Stimulated activated CD4-positive, alpha-beta T cell treated with anti-CD3 and anti-CD28 coated beads, Interleukin-12 subunit alpha, Interleukin-12 subunit beta, amount 100 ng/mL, for 48 hours (primary cell): Measurements from ENCODE around the gene MAPRE2.
"Not testable (repeated sequence)": the region's sequence is repeated elsewhere in the genome, so short reads cannot be mapped to it uniquely, and the experiment has no call there.

Experiments
- DNase-seq, 3 donors: peaks; one replicate each; pipeline ENCODE4 v3.0.0-alpha.2; 2020; ENCODE audit warnings: low read depth in 2 of 3, low spot score in 1 of 3

MAPRE2 gene

DNA sequence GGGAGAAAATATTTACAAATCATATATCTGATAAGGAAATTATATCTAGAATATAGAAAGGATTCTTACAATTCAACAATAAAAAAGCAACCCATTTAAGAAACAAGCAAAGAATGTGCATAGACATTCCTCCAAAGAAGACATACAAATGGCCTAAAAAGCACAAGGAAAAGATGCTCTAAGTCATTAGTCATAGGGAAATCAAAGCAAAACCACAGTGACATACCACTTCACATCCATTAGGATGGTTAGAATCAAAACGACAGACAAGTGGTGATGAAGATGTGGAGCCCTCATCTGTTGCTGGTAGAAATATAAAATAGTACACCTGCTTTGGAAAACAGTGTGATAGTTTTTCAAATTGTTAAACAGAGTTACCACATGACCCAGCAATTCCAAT, 48.2 kb downstream of the MAPRE2 start:
- no peak for DNase-seq

DNA sequence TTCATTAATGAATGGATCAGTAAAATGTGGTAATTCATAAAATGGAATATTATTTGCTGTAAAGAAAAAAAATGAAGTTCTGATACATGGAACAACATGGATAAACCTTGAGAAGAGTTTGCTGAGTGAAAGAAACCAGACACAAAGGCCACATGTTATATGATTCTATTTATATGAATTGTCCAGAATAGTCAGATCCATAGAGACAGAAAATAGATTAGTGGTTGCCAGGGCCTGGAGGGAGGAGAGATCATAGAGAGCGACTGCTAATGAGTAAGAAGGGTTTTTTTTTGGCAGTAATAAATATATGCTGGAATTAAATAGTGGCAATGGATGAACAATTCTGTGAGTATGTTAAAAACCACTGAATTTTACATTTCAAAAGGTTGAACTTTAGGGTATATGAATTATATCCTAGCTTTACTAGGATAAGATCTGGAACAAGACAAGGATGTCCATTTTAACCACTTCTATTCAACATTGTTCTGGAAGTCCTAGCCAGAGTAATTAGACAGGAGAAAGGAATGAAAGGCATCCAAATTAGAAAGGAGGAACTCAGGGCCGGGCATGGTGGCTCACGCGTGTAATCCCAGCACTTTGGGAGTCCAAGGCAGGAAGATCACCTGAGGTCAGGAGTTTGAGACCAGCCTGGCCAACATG, 48.8 kb downstream of the MAPRE2 start:
- no peak for DNase-seq

DNA sequence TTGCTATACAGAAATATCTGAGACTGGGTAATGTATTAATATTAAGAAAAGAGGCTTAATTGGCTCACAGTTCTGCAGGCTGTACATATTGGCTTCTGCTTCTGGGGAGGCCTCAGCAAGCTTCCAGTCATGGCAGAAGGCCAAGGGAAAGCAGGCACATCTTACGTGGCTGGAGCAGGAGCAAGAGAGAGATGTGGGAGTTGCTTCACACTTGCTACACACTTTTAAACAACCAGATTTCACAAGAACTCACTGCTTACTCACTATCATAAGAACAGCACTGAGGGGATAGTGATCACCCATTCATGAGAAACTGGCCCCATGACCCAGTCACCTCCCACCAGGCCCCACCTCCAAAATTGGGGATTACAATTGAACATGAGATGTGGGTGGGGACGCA, 50.6 kb downstream of the MAPRE2 start:
- DNase-seq, result no peak

DNA sequence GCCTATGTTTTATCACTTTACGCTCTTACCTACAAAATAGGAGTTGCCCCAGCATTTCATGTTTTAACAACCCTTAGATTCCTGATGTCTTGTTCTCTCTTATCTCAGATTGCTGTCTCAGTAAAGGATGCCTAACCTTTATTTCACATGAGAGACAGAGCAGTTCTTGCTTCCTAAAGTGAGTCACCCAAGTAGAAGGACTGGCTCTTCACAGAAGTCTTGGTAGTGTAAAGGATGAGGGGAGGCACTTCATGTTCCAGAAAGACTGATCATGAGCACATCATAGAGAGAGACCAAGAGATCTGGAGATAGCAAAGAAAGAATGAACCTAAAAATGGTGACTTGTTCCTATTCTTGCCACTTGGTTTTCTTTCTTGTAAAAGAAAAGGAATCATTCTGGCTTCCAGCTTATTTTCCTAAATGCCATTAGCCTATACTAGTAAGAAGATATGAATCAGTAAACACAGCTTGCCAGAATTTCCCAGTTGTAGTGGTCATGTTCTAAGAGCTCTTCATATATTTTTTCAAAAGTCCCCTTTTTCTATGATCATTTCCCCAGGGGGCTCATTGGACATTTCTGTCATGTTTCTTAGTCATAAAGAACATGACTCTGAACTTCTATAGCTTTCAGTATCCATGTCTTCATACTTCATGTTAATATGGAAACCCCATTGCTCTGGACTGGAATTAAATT, 54.9 kb downstream of the MAPRE2 start:
- DNase-seq, result no peak

DNA sequence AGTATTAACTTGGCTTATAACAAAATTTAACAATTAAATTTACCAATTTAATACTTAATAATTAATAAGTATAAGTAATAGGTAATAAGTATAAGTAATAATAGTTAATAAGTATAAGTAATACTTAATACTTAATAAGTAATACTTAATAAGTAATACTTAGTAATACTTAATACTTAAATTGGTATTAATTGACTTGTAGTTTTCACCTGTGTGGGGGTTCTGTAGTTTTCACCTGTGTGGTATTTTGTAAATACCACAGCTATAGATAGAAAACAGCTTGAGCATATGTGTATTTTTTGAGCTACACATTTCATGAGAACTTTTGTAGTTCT, 55.4 kb downstream of the MAPRE2 start:
- DNase-seq, result no peak

DNA sequence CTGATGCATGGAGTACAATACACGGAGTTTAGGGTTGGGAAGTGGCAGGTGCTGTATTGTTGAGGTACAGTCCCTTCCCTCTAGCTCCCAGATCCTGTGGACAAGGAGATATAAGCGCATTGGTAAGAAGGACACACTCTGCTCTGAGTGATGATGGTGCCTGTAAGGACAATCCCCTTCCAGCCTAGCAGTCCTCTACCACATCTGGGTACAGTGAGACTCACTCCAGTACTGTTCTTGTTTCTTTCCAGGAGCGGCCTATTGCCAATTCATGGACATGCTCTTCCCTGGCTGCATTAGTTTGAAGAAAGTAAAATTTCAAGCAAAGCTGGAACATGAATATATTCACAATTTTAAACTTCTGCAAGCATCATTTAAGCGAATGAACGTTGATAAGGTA, 56.0 kb downstream of the MAPRE2 start:
- no peak for DNase-seq

DNA sequence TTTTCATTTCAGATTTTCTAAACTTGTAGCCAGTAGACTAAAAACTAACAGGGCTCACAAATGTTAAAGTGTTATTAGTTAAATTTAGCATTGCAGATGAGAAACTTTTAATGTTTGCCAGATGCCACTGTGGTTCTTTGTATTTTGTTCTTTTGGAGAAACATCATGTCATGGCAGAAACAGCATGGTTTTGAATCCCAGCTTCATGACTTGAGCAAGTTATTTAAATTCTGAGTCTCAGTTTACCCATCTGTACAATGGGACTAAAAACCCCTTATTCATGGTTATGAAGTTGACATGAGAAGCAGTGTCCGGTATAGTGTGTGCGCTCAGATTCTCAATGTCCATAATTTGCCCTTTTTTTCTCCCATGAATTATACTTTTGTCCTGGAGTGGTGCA, 56.5 kb downstream of the MAPRE2 start:
- DNase-seq, result no peak

DNA sequence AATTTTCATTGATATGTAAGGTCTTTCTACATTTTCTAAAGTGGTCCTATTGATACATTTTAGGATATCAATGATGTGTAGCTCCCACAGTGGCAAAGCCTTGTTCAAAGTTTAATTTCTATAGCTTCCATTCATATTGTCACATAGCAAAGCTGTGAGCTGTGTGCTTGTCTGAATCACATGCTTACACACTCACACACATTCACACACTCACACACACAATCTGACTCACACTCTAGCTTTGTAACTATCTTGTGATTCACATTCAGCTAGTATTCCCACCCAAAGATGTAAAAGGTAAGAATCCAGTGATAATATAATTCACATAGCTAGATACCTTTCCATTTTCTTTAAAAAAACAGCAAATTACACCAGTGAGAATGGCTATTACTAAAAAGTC, 58.7 kb downstream of the MAPRE2 start:
- no peak for DNase-seq

DNA sequence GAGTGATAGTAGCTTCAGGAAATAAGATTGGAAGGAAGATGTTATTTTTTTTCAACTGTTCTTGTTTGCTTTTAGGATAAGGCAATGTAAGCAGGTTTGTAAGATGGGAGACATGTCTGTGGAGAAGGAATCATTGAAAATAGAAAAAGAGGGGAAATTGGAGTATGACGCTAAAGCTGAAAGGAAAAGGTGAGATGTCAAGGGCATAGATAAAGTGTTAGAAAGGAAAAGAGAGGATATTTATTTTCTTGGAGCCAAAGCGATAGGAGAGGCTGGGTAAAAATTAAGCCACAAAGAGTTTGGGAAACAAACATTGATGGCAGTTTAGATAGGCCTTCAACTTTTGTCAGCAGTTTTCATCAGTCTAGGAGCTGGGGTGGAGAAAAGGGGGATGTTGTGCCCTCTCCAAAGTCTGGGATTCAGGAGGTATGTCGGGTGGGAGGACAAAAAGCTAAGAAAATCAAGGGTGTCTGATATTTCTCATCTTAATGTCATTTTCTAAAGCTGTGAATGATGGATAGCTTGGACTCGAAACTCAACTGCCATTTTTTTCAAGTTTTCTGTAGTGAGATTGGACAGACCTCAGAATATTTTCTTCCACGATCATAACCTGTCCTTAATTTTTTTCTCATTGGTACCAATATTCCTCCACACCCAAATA, 63.3 kb downstream of the MAPRE2 start:
- DNase-seq, result no peak

DNA sequence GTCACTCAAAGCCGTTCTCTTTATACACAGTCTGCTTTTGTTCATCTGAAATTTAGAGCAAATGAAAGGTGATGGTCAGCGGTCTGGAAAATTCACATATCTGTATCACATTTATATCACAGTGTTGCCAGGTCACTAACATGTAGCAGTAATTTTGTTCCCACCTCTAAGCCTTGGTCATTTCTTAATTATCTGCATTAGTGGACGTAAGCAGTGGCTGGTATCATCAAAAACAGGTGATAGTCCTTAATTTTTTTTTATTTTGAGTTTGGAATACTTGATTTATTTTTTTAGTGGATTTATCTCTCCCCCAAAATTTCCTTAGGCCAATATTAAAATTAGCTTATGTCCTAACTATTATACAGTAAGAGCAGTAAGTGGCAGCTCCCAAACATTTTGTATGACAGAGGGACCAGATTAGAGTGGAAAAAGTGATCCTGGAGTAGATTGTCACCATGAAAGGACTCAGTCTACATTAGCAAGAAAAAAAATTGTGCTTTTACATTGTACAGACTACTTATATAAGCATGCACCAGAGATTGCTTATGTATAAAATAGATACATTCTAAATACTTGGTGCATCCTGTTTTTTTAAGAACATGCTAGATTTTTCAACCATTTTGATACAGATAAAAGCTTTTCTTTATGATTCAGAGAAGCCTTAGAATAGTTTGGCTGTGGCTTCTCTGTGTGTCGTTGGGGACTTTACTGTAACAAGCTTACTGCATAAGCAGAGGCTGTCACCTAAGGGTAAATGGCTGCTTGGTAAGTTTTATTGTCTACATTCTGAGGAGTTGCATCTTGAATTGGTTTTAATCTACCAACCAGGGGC, 65.0 kb downstream of the MAPRE2 start:
- DNase-seq, result no peak

DNA sequence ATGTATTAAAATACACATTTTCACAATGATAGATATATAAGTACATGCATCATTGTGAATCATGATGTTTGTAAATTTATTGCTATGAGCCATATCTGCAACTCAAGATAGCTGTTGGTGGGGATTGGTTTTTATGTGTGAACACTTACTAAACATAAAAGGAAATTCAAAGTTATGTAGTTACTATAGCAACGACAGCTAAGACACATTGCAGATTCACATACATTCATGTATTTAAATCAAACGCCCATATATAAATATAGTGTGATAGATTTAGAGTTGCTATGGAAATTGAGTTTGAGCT, 65.6 kb downstream of the MAPRE2 start:
- no peak for DNase-seq

DNA sequence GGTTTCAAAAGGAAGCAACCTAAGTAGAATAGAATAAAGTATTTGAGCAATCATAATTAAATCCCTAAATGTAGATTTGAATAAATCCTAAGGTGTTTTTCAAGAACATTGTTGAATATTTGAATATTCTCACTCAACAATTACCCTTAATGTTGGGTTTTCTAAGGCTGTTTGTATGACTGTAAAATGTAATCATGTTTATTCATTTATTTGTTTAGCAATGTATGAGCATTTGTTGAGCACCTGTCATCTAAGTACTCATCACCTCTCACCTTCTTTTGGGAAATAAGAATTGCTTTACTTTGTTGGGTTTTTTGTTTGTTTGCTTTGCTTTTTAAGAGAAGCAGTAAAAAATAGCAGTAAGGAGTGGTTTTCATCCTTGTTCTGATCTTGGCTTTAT, 66.0 kb downstream of the MAPRE2 start:
- no peak for DNase-seq

DNA sequence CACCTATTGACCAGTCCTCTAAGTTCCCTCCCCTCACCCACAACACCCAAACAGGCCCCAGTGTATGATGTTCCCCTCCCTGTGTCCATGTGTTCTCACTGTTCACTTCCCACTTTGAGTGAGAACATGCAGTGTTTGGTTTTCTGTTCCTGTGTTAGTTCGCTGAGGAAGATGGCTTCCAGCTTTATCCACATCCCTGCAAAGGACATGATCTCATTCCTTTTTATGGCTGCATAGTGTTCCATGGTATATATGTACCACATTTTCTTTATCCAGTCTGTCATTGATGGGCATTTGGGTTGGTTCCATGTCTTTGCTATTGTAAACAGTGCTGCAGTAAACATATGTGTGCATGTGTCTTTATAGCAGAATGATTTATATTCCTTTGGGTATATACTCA, 66.9 kb downstream of the MAPRE2 start:
- DNase-seq, result not testable (repeated sequence)

DNA sequence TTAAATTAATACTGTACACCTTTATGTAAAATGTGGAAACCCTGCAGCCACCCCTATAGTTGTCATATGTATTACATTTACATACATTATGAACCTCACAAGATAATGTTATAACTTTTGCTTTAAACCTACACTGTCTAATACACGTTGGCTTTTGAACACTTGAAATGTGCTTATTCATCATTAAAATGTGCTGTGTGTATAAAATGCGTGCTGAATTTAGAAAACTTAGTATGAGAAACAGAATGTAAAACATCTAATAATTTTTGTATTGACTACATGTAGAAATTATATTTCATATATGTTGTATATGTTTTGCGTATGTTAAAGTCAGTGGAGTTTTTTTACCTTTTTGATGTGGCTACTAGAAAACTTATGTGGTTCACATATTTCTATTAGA, 68.8 kb downstream of the MAPRE2 start:
- no peak for DNase-seq

DNA sequence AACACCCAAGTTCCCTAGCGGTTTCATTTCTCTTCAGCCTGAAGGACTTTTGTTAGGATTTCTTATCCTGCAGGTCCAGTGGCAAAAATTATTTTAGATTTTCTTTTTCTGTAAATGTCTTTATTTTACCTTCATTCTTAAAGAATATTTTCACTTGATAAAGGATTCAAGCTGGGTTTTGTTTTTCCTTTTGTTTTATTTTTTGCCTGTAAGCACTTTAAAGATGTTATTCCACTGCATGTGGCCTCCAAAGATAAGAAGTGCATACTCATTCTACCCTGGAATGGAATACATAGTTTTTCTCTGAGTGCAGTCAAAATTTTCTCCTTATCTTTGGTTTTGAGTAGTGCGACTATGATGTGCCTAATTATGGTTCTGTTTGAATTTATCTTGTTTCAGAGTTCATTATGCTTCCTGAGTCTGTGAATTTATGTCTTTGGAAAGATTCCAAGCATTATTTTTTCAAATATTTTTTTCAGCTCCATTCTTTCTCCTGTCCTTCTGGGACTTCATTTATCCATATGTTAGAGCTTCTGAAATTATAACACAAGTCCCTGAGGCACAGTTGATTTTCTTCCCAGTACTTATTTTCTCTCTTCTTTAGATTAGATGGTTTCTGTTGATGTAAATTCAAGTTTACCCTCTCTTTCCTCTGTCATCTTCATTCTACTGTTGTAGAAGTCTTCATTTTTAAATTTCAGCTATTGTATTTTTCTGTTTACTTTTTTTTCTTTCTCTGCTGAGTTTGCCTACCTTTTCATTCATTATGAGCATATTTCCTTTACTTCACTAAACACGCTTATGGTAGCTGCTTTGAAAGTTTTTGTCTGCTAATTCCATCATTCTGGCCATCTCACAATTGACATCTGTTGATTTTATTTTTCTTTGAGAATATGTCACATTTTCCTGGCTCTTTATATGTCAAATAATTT, 69.6 kb downstream of the MAPRE2 start:
- no peak for DNase-seq

DNA sequence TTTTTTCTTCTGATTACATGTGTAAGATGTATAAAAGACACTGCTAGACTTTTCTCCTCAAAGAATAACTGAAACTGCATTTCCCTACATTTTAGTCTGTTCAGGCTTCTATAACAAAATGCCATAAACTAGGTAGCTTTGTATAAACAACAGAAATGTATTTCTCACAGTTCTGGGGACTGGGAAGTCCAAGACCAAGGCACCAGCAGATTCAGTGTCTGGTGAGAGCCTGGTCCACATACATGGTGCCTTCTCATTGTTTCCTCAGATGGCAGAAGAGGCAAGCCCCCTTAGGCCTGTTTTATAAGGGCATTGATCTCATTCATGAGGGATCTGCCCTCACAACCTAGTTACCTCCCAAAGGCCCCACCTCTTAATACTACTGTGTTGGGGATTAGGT, 71.5 kb downstream of the MAPRE2 start:
- no peak for DNase-seq

DNA sequence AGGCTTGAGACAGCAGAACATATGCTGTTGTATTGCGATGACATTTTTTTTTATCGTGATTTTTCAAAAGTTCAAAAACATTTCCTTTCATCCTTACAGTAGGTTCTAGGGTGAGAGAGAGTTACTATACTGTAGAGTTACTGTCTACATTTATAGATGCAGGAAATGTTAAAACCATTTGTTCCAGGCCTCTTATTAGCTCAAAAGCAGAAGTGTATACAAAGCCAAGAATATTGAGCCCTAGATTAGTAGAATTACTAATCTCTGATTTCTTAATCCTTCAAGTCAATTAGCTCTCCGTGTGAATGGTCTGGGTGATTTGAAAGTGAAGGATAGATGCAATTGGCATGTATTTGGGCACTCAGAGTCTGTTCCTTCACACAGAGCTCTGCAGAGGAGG, 73.1 kb downstream of the MAPRE2 start:
- no peak for DNase-seq

DNA sequence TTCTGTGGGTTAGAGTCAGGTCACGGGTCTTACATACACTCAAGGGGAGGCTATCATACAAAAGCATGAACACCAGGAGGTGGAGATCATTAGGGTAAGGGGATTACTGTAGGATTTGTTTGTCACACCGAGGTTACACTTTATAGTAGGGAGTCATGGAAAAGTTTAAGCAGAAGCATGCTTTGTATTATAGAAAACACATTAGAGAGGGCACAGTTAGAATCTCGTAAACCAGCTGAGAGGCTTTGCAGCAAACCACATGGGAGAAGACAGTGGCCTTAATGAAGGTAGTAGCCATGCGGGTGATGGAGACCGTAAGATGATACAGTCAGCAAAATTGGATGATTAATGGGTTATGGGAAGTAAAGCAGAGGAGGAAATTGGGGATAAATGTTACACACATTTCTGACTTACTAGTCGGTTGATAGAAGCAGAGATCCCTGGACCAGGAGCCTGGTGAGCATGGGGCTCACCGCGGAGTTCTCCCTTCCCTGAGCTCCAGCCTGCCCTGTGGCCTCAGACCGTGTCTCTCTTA, 75.6 kb downstream of the MAPRE2 start:
- no peak for DNase-seq

DNA sequence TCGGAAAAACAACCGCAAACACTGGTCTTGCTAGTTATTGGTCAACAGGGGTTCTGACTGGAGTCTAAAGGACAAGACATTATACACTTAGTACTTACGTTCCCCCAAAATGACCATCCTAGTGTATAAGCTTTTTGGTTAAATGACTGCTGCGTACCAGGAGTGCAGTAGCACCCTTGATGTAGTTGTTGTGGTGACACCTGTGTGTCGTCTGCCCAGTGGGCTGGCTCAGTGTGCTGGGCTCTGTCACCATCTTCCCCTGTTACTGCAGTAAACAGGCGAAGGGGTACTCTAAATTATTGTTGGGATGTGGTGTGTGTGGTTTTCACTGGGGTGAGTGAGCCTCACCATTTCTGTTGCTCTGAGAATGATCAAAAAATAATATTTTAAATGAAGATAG, 76.2 kb downstream of the MAPRE2 start:
- no peak for DNase-seq

DNA sequence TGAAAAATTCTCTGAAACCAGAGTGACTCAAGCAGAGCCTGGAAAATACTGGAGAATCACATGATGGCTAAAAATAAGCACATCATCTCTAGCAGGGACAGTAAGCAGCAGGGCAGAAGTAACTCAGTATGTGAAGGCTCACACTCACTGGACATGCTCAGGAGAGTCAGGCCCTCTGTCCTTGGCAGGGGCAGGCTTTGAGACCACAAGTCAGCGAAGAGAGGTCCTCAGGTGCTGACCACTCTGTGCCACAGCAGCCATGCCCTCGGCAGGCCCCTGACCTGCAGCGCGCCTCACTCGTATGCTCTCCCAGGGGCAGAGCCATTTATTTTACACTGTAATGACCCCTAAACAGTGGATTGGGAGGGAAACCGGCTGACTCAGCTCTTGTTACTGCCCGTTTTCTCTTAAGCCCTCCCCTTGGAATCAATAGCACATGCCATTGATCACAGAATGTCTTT, 76.8 kb downstream of the MAPRE2 start:
- DNase-seq, result no peak

DNA sequence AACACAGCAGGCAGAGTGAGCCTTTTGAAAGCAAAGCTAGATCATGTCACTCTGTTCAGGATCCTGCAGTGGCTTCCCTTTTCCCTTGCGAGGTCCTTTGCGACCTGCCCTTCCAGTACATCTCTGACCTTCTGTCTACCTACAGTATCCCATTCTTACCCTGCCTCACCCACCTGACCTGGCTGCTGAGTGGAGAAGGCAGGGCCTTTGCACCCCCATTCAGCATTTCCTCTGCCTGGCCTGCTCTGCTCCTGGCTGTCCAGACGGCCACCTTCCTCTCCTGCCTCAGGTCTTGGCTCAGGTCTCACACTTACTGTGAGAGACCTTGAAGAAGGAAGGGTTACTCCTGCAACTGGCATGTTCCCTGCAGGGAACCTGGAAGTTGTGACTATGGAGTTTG, 77.4 kb downstream of the MAPRE2 start:
- DNase-seq, result no peak
